CD14-positive monocyte (primary cell): Measurements from ENCODE around the gene SLC3A2. TPM values are rescaled to one million over a fixed set of nuclear protein-coding genes. Genes with fewer than 3 reads are reported as not detected.

Experiments
- DNase-seq, 3 donors: peaks; one replicate each; pipeline ENCODE4 v3.0.0-alpha.2; 2011 to 2022
- H2AFZ ChIP-seq: 2 replicates; pipeline ENCODE4 v1.6.0; 2012; ENCODE audit warnings: mild to moderate bottlenecking, low read depth, low read length, inconsistent platforms; ENCODE audit not compliant: insufficient read depth, poor library complexity, severe bottlenecking
- H3K27ac ChIP-seq, 2 donors: 1 replicate in 1 of 2; 2 replicates in 1 of 2; pipeline ENCODE4 v1.5.1; 2012 to 2013; ENCODE audit warnings: low read length in 2 of 2, control low read depth in 1 of 2, inconsistent platforms in 1 of 2, low read depth in 1 of 2, mild to moderate bottlenecking in 1 of 2
- H3K27me3 ChIP-seq, 2 donors: one replicate each; pipeline versions ENCODE4 v1.6.0 to v1.6.1; 2011 to 2013; ENCODE audit warnings: low read length in 2 of 2; ENCODE audit not compliant: control insufficient read depth in 2 of 2, insufficient read depth in 2 of 2
- H3K36me3 ChIP-seq, 2 donors: replicated peaks in 1 of 2; 1 replicate in 1 of 2; 2 replicates in 1 of 2; pipeline versions ENCODE4 v1.5.1 to v1.6.1; 2012 to 2013; ENCODE audit warnings: low read length in 2 of 2, control low read depth in 1 of 2, inconsistent platforms in 1 of 2, mild to moderate bottlenecking in 1 of 2; ENCODE audit not compliant: insufficient read depth in 2 of 2, control insufficient read depth in 1 of 2
- H3K4me1 ChIP-seq, 2 donors: 1 replicate in 1 of 2; 2 replicates in 1 of 2; pipeline versions ENCODE4 v1.5.1 to v1.6.1; 2012 to 2013; ENCODE audit warnings: low read length in 2 of 2, control low read depth in 1 of 2, inconsistent platforms in 1 of 2, mild to moderate bottlenecking in 1 of 2, moderate library complexity in 1 of 2; ENCODE audit not compliant: insufficient read depth in 2 of 2, control insufficient read depth in 1 of 2
- H3K4me2 ChIP-seq: replicated peaks from 2 replicates; pipeline ENCODE3; 2012; ENCODE audit warnings: low read length, moderate library complexity, mild to moderate bottlenecking; ENCODE audit not compliant: poor library complexity, severe bottlenecking; ENCODE audit errors: extremely low read depth
- H3K4me3 ChIP-seq, 3 experiments: fragments of 200-600 bp in 1 of 3; sonication (generic) in 1 of 3; replicated peaks in 1 of 3; 1 replicate in 2 of 3; 2 replicates in 1 of 3; pipeline ENCODE4 v1.5.1; 2011 to 2013; ENCODE audit warnings: low read length in 3 of 3, mild to moderate bottlenecking in 3 of 3, control low read depth in 2 of 3, low read depth in 2 of 3, inconsistent platforms in 1 of 3, moderate library complexity in 1 of 3
- H3K79me2 ChIP-seq: 2 replicates; pipeline ENCODE4 v1.6.0; 2012; ENCODE audit warnings: mild to moderate bottlenecking, control low read depth, inconsistent platforms, low read length, moderate library complexity; ENCODE audit not compliant: insufficient read depth
- H3K9ac ChIP-seq: 2 replicates; pipeline ENCODE4 v1.6.0; 2017; ENCODE audit warnings: low read length, mild to moderate bottlenecking; ENCODE audit not compliant: insufficient read depth, poor library complexity, severe bottlenecking
- H3K9me3 ChIP-seq, 2 donors: replicated peaks in 1 of 2; 1 replicate in 1 of 2; 2 replicates in 1 of 2; pipeline versions ENCODE4 v1.5.1 to v1.6.1; 2012 to 2013; ENCODE audit warnings: low read length in 2 of 2, control low read depth in 1 of 2; ENCODE audit not compliant: control insufficient read depth in 1 of 2, insufficient read depth in 1 of 2
- H4K20me1 ChIP-seq: 2 replicates; pipeline ENCODE4 v1.6.0; 2012; ENCODE audit warnings: mild to moderate bottlenecking, low read length, control low read depth, moderate library complexity; ENCODE audit not compliant: insufficient read depth
- H3K27ac Mint-ChIP-seq, 7 donors: one replicate each; pipeline ENCODE4 v1.8.0; 2020; ENCODE audit warnings: mild to moderate bottlenecking in 7 of 7, mixed read lengths in 7 of 7, moderate library complexity in 6 of 7, inconsistent platforms in 2 of 7
- H3K27me3 Mint-ChIP-seq, 3 donors: one replicate each; pipeline ENCODE4 v1.8.0; 2021 to 2022; ENCODE audit warnings: low read depth in 3 of 3, mild to moderate bottlenecking in 3 of 3, mixed read lengths in 3 of 3, moderate library complexity in 3 of 3, inconsistent platforms in 1 of 3
- H3K36me3 Mint-ChIP-seq, 2 donors: one replicate each; pipeline ENCODE4 v1.8.0; 2020; ENCODE audit warnings: mixed read lengths in 2 of 2, inconsistent platforms in 1 of 2, mild to moderate bottlenecking in 1 of 2
- H3K4me1 Mint-ChIP-seq: one replicate; pipeline ENCODE4 v1.8.0; 2020; ENCODE audit warnings: mild to moderate bottlenecking, mixed read lengths
- H3K4me3 Mint-ChIP-seq, 2 donors: one replicate each; pipeline ENCODE4 v1.8.0; 2020; ENCODE audit warnings: mild to moderate bottlenecking in 2 of 2, mixed read lengths in 2 of 2, moderate library complexity in 1 of 2
- H3K9me3 Mint-ChIP-seq, 7 donors: one replicate each; pipeline ENCODE4 v1.8.0; 2020 to 2022; ENCODE audit warnings: mixed read lengths in 7 of 7, mild to moderate bottlenecking in 6 of 7, moderate library complexity in 6 of 7, inconsistent platforms in 2 of 7
- WGBS: methylation state at CpG from one replicate; pipeline ENCODE4 v1.1.5; 2013; ENCODE audit warnings: missing lambda C conversion rate; ENCODE audit not compliant: insufficient coverage; 5-methylcytosine and 5-hydroxymethylcytosine counted together
- intact Hi-C, 2 donors: fragments of 100-400 bp; cut with micrococcal nuclease; formaldehyde crosslinking; loops; one replicate each; pipeline versions ENCODE4 v1.15.0 to v1.15.1; 2023
- polyA plus RNA-seq, 3 donors: library from polyadenylated mRNA; depleted of rRNA in 1 of 3; unstranded in 2 of 3; stranded (reverse) in 1 of 3; fragments of 300-500 nt in 2 of 3; fragments of >200 nt in 1 of 3; fragmentation: Illumina TruSeq in 2 of 3; gene quantifications; 1 replicate in 2 of 3; 2 replicates in 1 of 3; pipeline ENCODE4 v1.2.3, GENCODE V29; 2012 to 2021
- TF ChIP-seq, protein P1 (sequence below): fragments of 200-600 bp; IDR thresholded peaks from one replicate; pipeline ENCODE4 v1.8.0; 2022; ENCODE audit warnings: antibody characterized with exemption, mild to moderate bottlenecking

SLC3A2 gene
- polyA plus RNA-seq, 3 donors: 156 to 231 (median 189) TPM

DNA sequence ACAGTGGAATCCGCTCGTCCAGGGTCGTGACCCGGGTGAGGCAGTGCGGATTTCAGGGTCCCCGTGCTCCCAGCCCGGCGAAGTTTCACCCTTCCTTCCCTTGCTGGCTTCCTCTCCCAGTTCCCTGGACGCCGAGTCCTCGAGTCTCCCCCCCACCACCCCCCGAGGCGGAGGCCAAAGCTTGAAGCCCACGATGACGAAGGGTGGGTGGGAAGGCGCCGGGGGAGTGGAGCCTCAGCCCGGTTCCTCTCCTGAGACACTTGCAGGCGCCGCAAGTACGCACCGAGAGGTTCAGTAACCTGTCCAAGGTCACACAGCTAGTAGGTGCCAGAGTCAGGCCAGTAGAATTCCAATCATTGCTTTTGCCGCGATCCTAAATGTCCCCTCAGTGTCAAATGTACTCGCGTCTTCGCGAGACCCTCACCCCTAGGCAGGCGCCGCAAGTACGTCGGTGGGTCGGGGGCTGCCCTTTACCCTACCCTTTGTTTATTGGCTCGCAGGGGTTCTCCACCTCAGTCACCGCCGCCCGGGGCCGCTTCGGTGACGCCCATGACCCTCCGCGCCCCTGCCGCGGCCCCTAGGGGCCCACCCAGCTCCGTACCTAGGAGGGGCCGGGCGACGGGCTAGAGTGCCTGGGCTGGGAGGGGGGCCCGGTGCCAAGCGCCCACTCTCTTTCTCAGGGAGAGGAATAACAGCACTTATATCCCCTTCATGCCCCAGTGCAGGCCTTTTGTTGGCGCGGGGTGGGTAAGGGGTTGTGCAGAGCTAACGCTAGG lies 46.2 kb downstream of the SLC3A2 start:
- no peak overlapping the region for H2AFZ ChIP-seq
- H3K4me2 ChIP-seq: no peak overlapping the region
- H3K9me3 Mint-ChIP-seq: peaks cover 0 to 19% (median 4%) of the 10 kb centered on the region in 7 donors
- peaks cover 82 to 88% (median 82%) of the 10 kb centered on the region in 3 donors for H3K27me3 Mint-ChIP-seq
- H3K27me3 ChIP-seq: peaks cover 43 to 84% of the 10 kb centered on the region in 2 donors
- intact Hi-C loops: no loop called here
- peaks cover 0 to 30% of the 10 kb centered on the region in 2 donors for H3K9me3 ChIP-seq
- peaks cover 20% of the 10 kb centered on the region for H3K4me1 Mint-ChIP-seq
- no peaks in the 10 kb centered on the region for H4K20me1 ChIP-seq
- H3K4me3 Mint-ChIP-seq: peak overlapping the region in 1 of 2 donors; percentile 82
- no peak overlapping the region for H3K9ac ChIP-seq
- H3K27ac Mint-ChIP-seq: no peak overlapping the region
- WGBS: 12% methylated on average over 35 of the region's 53 CpGs
- no peak overlapping the region for H3K27ac ChIP-seq
- H3K36me3 Mint-ChIP-seq: no peaks in the 10 kb centered on the region
- no peaks in the 10 kb centered on the region for H3K79me2 ChIP-seq
- no peak overlapping the region for H3K4me3 ChIP-seq
- H3K36me3 ChIP-seq: no peaks in the 10 kb centered on the region
- H3K4me1 ChIP-seq: peaks cover 6 to 17% of the 10 kb centered on the region in 2 donors
- TF ChIP-seq, protein P1, sequence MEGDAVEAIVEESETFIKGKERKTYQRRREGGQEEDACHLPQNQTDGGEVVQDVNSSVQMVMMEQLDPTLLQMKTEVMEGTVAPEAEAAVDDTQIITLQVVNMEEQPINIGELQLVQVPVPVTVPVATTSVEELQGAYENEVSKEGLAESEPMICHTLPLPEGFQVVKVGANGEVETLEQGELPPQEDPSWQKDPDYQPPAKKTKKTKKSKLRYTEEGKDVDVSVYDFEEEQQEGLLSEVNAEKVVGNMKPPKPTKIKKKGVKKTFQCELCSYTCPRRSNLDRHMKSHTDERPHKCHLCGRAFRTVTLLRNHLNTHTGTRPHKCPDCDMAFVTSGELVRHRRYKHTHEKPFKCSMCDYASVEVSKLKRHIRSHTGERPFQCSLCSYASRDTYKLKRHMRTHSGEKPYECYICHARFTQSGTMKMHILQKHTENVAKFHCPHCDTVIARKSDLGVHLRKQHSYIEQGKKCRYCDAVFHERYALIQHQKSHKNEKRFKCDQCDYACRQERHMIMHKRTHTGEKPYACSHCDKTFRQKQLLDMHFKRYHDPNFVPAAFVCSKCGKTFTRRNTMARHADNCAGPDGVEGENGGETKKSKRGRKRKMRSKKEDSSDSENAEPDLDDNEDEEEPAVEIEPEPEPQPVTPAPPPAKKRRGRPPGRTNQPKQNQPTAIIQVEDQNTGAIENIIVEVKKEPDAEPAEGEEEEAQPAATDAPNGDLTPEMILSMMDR: no peak
- no peak for DNase-seq

DNA sequence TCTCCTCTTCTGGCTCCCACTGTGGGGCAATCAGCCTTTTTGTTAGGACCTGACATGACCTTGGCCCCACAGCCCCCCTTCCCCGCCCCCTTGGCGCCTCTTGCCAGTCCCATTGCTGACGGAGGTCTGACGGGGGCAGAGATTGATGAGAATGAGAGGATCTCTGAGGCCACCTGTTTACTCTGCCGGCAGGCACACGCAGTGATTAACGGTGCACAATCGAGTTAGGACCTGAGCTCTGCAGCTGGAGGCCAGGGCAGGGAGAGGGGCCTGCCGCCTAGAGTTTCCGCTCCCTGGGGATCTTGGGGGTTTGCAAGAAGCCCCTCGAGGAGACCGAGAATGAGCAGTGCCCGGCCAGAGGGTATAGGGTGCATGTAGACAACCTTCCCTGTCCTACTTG lies 47.3 kb downstream of the SLC3A2 start:
- 23% methylated on average over 5 of the region's 13 CpGs for whole genome bisulfite sequencing
- TF ChIP-seq, protein P1: no peak
- H3K4me1 Mint-ChIP-seq: peaks cover 20% of the 10 kb centered on the region
- no peak for DNase-seq
- intact Hi-C loops: no loop called here
- H3K36me3 Mint-ChIP-seq: no peaks in the 10 kb centered on the region
- H3K36me3 ChIP-seq: no peaks in the 10 kb centered on the region
- no peak overlapping the region for H3K4me3 ChIP-seq
- no peak overlapping the region for H3K27ac Mint-ChIP-seq
- H4K20me1 ChIP-seq: no peaks in the 10 kb centered on the region
- no peak overlapping the region for H3K9ac ChIP-seq
- H3K9me3 Mint-ChIP-seq: peaks cover 0 to 14% (median 4%) of the 10 kb centered on the region in 7 donors
- no peak overlapping the region for H3K4me2 ChIP-seq
- peaks cover 6 to 17% of the 10 kb centered on the region in 2 donors for H3K4me1 ChIP-seq
- H3K27me3 ChIP-seq: peaks cover 40 to 72% of the 10 kb centered on the region in 2 donors
- peak overlapping the region in 1 of 2 donors; percentile 72 for H3K4me3 Mint-ChIP-seq
- no peaks in the 10 kb centered on the region for H3K79me2 ChIP-seq
- H2AFZ ChIP-seq: no peak overlapping the region
- H3K27ac ChIP-seq: no peak overlapping the region
- H3K9me3 ChIP-seq: peaks cover 0 to 30% of the 10 kb centered on the region in 2 donors
- peaks cover 71 to 77% (median 76%) of the 10 kb centered on the region in 3 donors for H3K27me3 Mint-ChIP-seq
